Natural killer cell (primary cell): ENCODE results near the gene OS9. TPM values are rescaled to one million over a fixed set of nuclear protein-coding genes. Genes with fewer than 3 reads are reported as not detected.

Source experiments
- ATAC-seq, 3 donors: fragments of 150-1000 bp in 2 of 3; fragments of 200-7000 bp in 1 of 3; cut with Tn5 transposase; 1 replicate in 1 of 3; 2 replicates in 2 of 3; pipeline ENCODE4 v1.10.0; 2021; ENCODE audit warnings: mild to moderate bottlenecking in 2 of 3, moderate library complexity in 2 of 3
- DNase-seq, 2 donors: peaks; one replicate each; pipeline versions ENCODE4 v3.0.0 to v3.0.0-alpha.2; 2013 to 2021; ENCODE audit warnings: mixed read lengths in 1 of 2
- H3K27ac ChIP-seq: one replicate; pipeline ENCODE4 v1.5.1; 2013; ENCODE audit warnings: mild to moderate bottlenecking, low read length
- H3K27me3 ChIP-seq: one replicate; pipeline ENCODE4 v1.6.1; 2013; ENCODE audit warnings: low read length; ENCODE audit not compliant: control insufficient read depth, insufficient read depth
- H3K36me3 ChIP-seq: one replicate; pipeline ENCODE4 v1.6.1; 2013; ENCODE audit warnings: low read length; ENCODE audit not compliant: control insufficient read depth, insufficient read depth
- H3K4me1 ChIP-seq: one replicate; pipeline ENCODE4 v1.6.1; 2013; ENCODE audit warnings: low read length; ENCODE audit not compliant: control insufficient read depth, insufficient read depth
- H3K4me3 ChIP-seq: one replicate; pipeline ENCODE4 v1.5.1; 2013; ENCODE audit warnings: low read length
- H3K9me3 ChIP-seq: one replicate; pipeline ENCODE4 v1.6.1; 2013; ENCODE audit warnings: low read length; ENCODE audit not compliant: control insufficient read depth, insufficient read depth
- H3K27ac Mint-ChIP-seq, 2 donors: one replicate each; pipeline ENCODE4 v1.8.0; 2022; ENCODE audit warnings: mild to moderate bottlenecking in 2 of 2, mixed read lengths in 2 of 2, moderate library complexity in 1 of 2
- H3K27me3 Mint-ChIP-seq, 2 donors: one replicate each; pipeline ENCODE4 v1.8.0; 2022; ENCODE audit warnings: low read depth in 2 of 2, mixed read lengths in 2 of 2
- H3K36me3 Mint-ChIP-seq: one replicate; pipeline ENCODE4 v1.8.0; 2022; ENCODE audit warnings: mixed read lengths
- H3K4me1 Mint-ChIP-seq, 2 donors: one replicate each; pipeline ENCODE4 v1.8.0; 2022; ENCODE audit warnings: mixed read lengths in 2 of 2
- H3K4me3 Mint-ChIP-seq: one replicate; pipeline ENCODE4 v1.8.0; 2022; ENCODE audit warnings: mild to moderate bottlenecking, moderate library complexity, mixed read lengths
- H3K9me3 Mint-ChIP-seq, 2 donors: one replicate each; pipeline ENCODE4 v1.8.0; 2022; ENCODE audit warnings: mixed read lengths in 2 of 2
- WGBS: methylation state at CpG from one replicate; pipeline ENCODE4 v1.1.7; 2013; ENCODE audit warnings: missing lambda C conversion rate; ENCODE audit not compliant: insufficient coverage; 5-methylcytosine and 5-hydroxymethylcytosine counted together
- intact Hi-C: fragments of 100-400 bp; cut with micrococcal nuclease; formaldehyde crosslinking; loops from one replicate; pipeline ENCODE4 v1.14.2; 2022
- total RNA-seq, 4 donors: library from RNA; stranded (reverse); fragments of 120-200 nt in 1 of 4; gene quantifications; one replicate each; pipeline versions ENCODE4 v1.2.3 to v1.2.4, GENCODE V29; 2013 to 2022
- TF ChIP-seq, protein P1 (sequence below): fragments of 200-600 bp; IDR thresholded peaks from one replicate; pipeline ENCODE4 v1.8.0; 2022; ENCODE audit warnings: antibody characterized with exemption

The OS9 gene
- total RNA-seq, 3 donors from 2014 or later (not counting 1 experiment from before 2014, with no cell fraction given), result 185 to 221 (median 198) TPM

DNA sequence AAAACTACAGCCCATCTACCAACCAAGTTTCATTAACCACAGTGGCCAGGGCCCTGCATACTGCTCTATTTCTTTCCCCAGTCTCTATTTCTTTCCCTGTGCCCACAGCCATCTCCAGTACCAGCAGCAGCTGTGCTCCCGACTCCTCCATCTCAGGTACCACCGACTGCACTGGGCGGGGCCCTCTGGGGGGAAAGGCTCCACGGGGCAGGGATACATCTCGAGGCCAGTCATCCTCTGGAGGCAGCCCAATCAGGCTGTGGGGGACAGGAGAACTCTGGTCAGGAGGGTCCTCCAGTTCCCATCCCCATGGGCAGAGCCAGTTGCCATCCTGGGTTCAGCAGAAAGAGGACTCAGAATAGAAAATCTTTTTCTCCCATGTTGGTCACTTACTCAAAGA, 55.1 kb downstream of the OS9 start:
- 96% methylated on average over 5 of the region's 5 CpGs for WGBS
- Histone ChIP-seq H3K4me1 (peaks cover 38% of the 10 kb centered on the region), H3K27ac (no peak overlapping the region), H3K9me3 (no peaks in the 10 kb centered on the region), H3K4me3 (no peak overlapping the region), H3K36me3 (peaks cover 22% of the 10 kb centered on the region), H3K27me3 (no peaks in the 10 kb centered on the region)
- H3K4me3 Mint-ChIP-seq, result no peak overlapping the region
- ATAC-seq, result no peak
- no peak for DNase-seq
- intact Hi-C loops, result no loop called here
- H3K9me3 Mint-ChIP-seq, result no peaks in the 10 kb centered on the region
- TF ChIP-seq, protein P1, sequence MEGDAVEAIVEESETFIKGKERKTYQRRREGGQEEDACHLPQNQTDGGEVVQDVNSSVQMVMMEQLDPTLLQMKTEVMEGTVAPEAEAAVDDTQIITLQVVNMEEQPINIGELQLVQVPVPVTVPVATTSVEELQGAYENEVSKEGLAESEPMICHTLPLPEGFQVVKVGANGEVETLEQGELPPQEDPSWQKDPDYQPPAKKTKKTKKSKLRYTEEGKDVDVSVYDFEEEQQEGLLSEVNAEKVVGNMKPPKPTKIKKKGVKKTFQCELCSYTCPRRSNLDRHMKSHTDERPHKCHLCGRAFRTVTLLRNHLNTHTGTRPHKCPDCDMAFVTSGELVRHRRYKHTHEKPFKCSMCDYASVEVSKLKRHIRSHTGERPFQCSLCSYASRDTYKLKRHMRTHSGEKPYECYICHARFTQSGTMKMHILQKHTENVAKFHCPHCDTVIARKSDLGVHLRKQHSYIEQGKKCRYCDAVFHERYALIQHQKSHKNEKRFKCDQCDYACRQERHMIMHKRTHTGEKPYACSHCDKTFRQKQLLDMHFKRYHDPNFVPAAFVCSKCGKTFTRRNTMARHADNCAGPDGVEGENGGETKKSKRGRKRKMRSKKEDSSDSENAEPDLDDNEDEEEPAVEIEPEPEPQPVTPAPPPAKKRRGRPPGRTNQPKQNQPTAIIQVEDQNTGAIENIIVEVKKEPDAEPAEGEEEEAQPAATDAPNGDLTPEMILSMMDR, result no peak
- peaks cover 6% of the 10 kb centered on the region for H3K36me3 Mint-ChIP-seq
- H3K27ac Mint-ChIP-seq, result no peak overlapping the region
- peaks cover 49 to 53% of the 10 kb centered on the region in 2 donors for H3K4me1 Mint-ChIP-seq
- H3K27me3 Mint-ChIP-seq, result no peaks in the 10 kb centered on the region

DNA sequence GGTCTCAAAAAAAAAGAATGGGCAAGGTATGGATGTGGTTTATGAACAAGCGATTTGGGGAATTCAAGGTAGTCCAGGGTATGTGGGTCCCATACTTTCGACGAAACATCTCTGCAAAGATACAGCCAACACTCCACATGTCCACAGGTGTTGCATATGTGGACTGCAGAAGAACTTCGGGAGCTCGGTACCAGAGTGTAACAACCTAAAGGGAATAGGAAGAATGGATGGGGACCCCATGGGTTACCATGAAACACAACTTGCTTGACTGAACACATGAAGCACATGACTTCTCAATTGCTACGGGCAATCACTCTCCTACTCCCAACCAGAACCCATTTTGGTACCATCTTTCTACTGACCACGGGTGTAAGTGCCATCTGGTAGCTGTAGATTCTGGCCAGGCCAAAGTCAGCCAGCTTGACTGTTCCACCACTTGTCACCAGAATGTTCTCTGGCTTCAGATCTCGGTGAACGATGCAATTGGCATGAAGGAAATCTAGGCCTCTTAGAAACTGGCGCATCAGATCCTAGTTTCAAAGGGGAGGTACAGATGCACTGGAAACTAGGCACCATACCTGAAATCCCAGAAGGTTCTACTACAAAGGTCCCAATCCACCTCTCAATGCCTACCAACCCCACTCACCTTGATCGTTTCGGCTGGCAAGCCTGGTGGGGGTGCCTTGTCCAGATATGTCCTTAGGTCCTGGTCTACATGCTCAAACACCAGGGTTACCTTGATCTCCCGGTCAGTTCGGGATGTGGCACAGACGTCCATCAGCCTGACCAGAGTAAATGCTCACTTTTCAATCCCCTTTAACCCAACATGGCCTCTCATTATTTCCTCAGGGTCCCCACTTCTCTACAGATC, 56.9 kb downstream of the OS9 start:
- no peak for DNase-seq
- intact Hi-C loops, result no loop called here
- Mint-ChIP-seq H3K27ac (peak overlapping the region; percentile 91 to 92), H3K4me3 (peak overlapping the region; percentile 89), H3K27me3 (no peaks in the 10 kb centered on the region), H3K9me3 (no peaks in the 10 kb centered on the region), H3K4me1 (peaks cover 41 to 44% of the 10 kb centered on the region in 2 donors), H3K36me3 (peaks cover 6% of the 10 kb centered on the region)
- no peak overlapping the region for H3K27ac ChIP-seq
- 96% methylated on average over 15 of the region's 15 CpGs for WGBS
- H3K27me3 ChIP-seq, result no peaks in the 10 kb centered on the region
- no peak for ATAC-seq
- H3K4me3 ChIP-seq, result no peak overlapping the region
- peaks cover 22% of the 10 kb centered on the region for H3K36me3 ChIP-seq
- H3K4me1 ChIP-seq, result peaks cover 32% of the 10 kb centered on the region
- H3K9me3 ChIP-seq, result no peaks in the 10 kb centered on the region
- TF ChIP-seq, protein P1, result no peak

DNA sequence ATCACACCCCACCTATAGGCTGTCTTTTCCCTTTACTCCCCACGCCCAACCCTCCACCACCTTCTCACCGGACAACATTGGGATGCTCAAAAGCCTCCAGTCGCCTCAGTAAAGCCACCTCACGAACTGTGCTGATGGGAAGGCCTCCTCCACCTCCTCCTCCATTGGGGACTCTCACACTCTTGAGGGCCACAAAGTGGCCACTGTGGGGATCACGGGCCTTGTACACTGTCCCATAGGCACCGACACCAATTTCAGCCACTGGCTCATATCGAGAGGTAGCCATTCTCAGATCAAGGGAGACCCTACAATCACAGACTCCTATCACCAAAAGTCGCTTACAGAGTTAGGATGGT, 57.5 kb downstream of the OS9 start:
- TF ChIP-seq, protein P1, result no peak
- intact Hi-C loops, result no loop called here

More for the DNA sequence above, 57.5 kb downstream of the OS9 start:
- Histone ChIP-seq H3K4me1 (peaks cover 37% of the 10 kb centered on the region), H3K36me3 (peaks cover 22% of the 10 kb centered on the region), H3K27ac (peak overlapping the region; percentile 71), H3K27me3 (no peaks in the 10 kb centered on the region), H3K4me3 (peak overlapping the region; percentile 63), H3K9me3 (no peaks in the 10 kb centered on the region)
- H3K36me3 Mint-ChIP-seq, result peaks cover 6% of the 10 kb centered on the region
- H3K4me3 Mint-ChIP-seq, result peak overlapping the region; percentile 89
- no peaks in the 10 kb centered on the region for H3K9me3 Mint-ChIP-seq
- H3K27me3 Mint-ChIP-seq, result no peaks in the 10 kb centered on the region
- DNase-seq (no peak), ATAC-seq (no peak)
- peaks cover 40 to 44% of the 10 kb centered on the region in 2 donors for H3K4me1 Mint-ChIP-seq
- H3K27ac Mint-ChIP-seq, result peak overlapping the region; percentile 91 to 92
- WGBS, result 21% methylated on average over 8 of the region's 8 CpGs
